ENCODE data around the gene PRODH. TPM values are rescaled to one million over a fixed set of nuclear protein-coding genes. Genes with fewer than 3 reads are reported as not detected.
"Not testable (repeated sequence)": the region's sequence is repeated elsewhere in the genome, so short reads cannot be mapped to it uniquely, and the experiment has no call there.

Gene PRODH
- total RNA-seq, 1 donor from 2014 or later, result 0.82 TPM

GRCh38 chr22:18956121-18956895, 20.2 kb upstream of the PRODH start:
- not testable (repeated sequence) for FAIRE-seq; DNase-seq (ENCODE audit: low spot score in 2 of 2)

- no peak for FAIRE-seq
- no peak for DNase-seq (ENCODE audit: low spot score in 2 of 2)
These were observed 19.6 kb upstream of the PRODH start for GRCh38 chr22:18955696-18956095.

GRCh38 chr22:18954990-18955571, 19.0 kb upstream of the PRODH start:
- no peak for DNase-seq (ENCODE audit: low spot score in 2 of 2)
- FAIRE-seq, result no peak

GRCh38 chr22:18954303-18954989, 18.4 kb upstream of the PRODH start:
- peak; percentile 74 to 93 for DNase-seq (ENCODE audit: low spot score in 2 of 2)
- not testable (repeated sequence) for FAIRE-seq

- not testable (repeated sequence) for DNase-seq (ENCODE audit: low spot score in 2 of 2); FAIRE-seq
These were observed 17.0 kb upstream of the PRODH start for GRCh38 chr22:18953128-18953527.

- no peak for FAIRE-seq
- no peak for DNase-seq (ENCODE audit: low spot score in 2 of 2)
These were observed 15.9 kb upstream of the PRODH start for GRCh38 chr22:18952022-18952421.

GRCh38 chr22:18950141-18950540, 14.0 kb upstream of the PRODH start:
- DNase-seq (ENCODE audit: low spot score in 2 of 2) (no peak), FAIRE-seq (no peak)

- DNase-seq (ENCODE audit: low spot score in 2 of 2) (no peak), FAIRE-seq (no peak)
These were observed 11.8 kb upstream of the PRODH start for GRCh38 chr22:18947905-18948304.

- FAIRE-seq, result not testable (repeated sequence)
These were observed 11.0 kb upstream of the PRODH start for GRCh38 chr22:18947105-18947504.

GRCh38 chr22:18938691-18939090, 2.6 kb upstream of the PRODH start:
- not testable (repeated sequence) for DNase-seq (ENCODE audit: low spot score in 2 of 2); FAIRE-seq

More at GRCh38 chr22:18947105-18947504, 11.0 kb upstream of the PRODH start:
- not testable (repeated sequence) for DNase-seq (ENCODE audit: low spot score in 2 of 2)

- not testable (repeated sequence) for DNase-seq (ENCODE audit: low spot score in 2 of 2); FAIRE-seq
These were observed 1.4 kb downstream of the PRODH start for GRCh38 chr22:18934688-18935087.

GRCh38 chr22:18933914-18934313, 2.2 kb downstream of the PRODH start:
- FAIRE-seq, result no peak
- no peak for DNase-seq (ENCODE audit: low spot score in 2 of 2)

- FAIRE-seq (no peak), DNase-seq (ENCODE audit: low spot score in 2 of 2) (no peak)
These were observed 4.0 kb downstream of the PRODH start for GRCh38 chr22:18931905-18932652.

GRCh38 chr22:18929459-18929858, 6.6 kb downstream of the PRODH start:
- FAIRE-seq, result peak; percentile 59

GRCh38 chr22:18927573-18927972, 8.5 kb downstream of the PRODH start:
- DNase-seq (ENCODE audit: low spot score in 2 of 2), result no peak
- FAIRE-seq, result no peak

More at GRCh38 chr22:18929459-18929858, 6.6 kb downstream of the PRODH start:
- no peak for DNase-seq (ENCODE audit: low spot score in 2 of 2)

GRCh38 chr22:18927020-18927419, 9.1 kb downstream of the PRODH start:
- FAIRE-seq (no peak), DNase-seq (ENCODE audit: low spot score in 2 of 2) (no peak)

- FAIRE-seq, result no peak
- DNase-seq (ENCODE audit: low spot score in 2 of 2), result no peak
These were observed 10.6 kb downstream of the PRODH start for GRCh38 chr22:18925368-18926064.

GRCh38 chr22:18920257-18920902, 15.7 kb downstream of the PRODH start:
- not testable (repeated sequence) for FAIRE-seq; DNase-seq (ENCODE audit: low spot score in 2 of 2)

- DNase-seq (ENCODE audit: low spot score in 2 of 2); FAIRE-seq: not testable (repeated sequence)
These were observed 18.3 kb downstream of the PRODH start for GRCh38 chr22:18917818-18918217.
